Keratinocyte (primary cell): Measurements from ENCODE around the gene RNF149.

ENCODE experiments used
- CTCF ChIP-seq, 3 experiments: IDR thresholded peaks in 1 of 3; conservative IDR thresholded peaks in 1 of 3; optimal IDR thresholded peaks in 1 of 3; 2 replicates in 2 of 3; 3 replicates in 1 of 3; pipeline versions ENCODE3 to v1.5.1; 2011; ENCODE audit warnings: low read length in 3 of 3, mild to moderate bottlenecking in 3 of 3, moderate library complexity in 2 of 3, control low read depth in 1 of 3, inconsistent platforms in 1 of 3; ENCODE audit not compliant: insufficient read depth in 2 of 3; ENCODE audit errors: extremely low read depth in 1 of 3
- EZH2 ChIP-seq: IDR thresholded peaks from one replicate; pipeline ENCODE4 v1.6.1; 2012; ENCODE audit warnings: inconsistent platforms, mild to moderate bottlenecking, low read length, moderate library complexity

DNA sequence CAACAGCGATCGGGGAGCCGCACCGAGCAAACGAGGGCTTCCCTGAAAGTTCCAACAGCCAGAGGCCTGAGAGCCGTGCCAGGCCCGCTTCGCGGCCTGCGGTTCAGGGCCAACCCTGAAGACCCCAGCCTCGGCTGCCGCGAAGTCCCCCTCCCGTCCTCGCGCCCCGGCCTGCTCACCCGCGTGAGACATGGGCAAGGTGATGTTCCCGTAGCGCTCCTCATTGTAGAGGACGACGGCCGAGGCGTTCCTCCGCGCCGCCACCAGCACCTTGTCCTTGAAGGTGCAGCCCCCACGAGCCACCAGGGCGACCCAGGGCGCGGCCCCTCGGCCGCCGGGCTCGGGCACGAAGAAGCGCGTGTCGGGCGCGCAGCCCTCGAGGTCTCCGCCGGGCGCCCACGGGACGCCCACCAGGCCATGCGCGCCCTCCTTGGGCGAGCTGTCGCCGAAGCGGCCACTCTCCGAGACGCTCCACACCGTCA lies 510 bp downstream of the RNF149 start:
- no peak for TF ChIP-seq CTCF (optimal IDR thresholded peaks at IDR 0.05 in 1 of 3, IDR thresholded peaks at IDR 0.05 in 1 of 3, conservative IDR thresholded peaks at IDR 0.05 in 1 of 3; ENCODE audit: extremely low read depth in 1 of 3, insufficient read depth in 2 of 3, low read length in 3 of 3)
- TF ChIP-seq EZH2 = no peak
